ENCODE data around the gene AAR2.
A peak's percentile ranks its signal among the peaks of the same experiment; 100 is the strongest.

Gene AAR2, protein sequence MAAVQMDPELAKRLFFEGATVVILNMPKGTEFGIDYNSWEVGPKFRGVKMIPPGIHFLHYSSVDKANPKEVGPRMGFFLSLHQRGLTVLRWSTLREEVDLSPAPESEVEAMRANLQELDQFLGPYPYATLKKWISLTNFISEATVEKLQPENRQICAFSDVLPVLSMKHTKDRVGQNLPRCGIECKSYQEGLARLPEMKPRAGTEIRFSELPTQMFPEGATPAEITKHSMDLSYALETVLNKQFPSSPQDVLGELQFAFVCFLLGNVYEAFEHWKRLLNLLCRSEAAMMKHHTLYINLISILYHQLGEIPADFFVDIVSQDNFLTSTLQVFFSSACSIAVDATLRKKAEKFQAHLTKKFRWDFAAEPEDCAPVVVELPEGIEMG

DNA sequence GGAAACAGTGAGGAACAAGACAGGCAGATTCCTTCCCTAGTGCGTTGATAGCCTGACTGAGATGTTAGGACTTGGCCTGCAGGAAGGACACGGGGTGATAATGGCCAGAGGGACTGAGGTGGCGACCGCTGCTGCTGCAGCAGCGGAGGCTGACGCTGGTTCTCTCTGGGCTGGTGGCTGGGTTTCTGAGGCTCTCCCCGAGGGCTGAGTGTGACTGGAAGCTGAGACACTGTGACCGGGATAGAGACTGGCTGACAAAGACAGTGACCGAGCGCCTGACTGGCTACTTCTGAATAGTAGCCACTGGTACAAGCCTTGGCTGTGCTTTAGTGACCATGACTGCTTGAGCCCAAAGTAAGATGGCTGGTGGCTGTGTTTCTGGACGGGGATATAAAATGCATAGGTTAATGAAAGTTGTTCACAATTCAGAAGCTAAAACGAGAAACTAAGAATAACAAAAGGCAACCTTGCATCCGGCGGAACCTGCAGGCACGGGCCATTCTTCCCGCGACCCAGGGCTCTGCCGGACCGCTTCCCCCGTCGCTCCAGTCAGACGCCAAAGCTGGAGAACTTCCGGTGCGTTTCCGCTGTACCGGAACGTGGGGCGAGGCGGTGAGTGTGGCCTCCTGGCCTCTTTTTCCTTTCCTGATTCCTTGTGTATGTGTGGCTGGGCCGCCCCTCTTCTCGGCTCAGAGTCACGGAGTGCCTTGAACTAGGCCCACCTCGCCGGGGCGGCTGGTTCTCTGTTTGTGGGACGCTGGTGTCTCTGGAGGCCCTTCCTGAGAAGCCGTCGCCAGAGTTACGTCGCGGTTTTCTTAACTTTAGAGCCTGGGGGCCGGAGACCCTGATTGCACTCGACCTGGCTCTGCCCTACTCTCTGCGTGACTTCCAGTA lies at the start of gene AAR2:
Gene AAR2, plus strand, starts transcription at position 587 of the 894 bp plus-strand sequence. CDS start 3,391 bp downstream, outside the sequence.
- TF ChIP-seq, protein P1, sequence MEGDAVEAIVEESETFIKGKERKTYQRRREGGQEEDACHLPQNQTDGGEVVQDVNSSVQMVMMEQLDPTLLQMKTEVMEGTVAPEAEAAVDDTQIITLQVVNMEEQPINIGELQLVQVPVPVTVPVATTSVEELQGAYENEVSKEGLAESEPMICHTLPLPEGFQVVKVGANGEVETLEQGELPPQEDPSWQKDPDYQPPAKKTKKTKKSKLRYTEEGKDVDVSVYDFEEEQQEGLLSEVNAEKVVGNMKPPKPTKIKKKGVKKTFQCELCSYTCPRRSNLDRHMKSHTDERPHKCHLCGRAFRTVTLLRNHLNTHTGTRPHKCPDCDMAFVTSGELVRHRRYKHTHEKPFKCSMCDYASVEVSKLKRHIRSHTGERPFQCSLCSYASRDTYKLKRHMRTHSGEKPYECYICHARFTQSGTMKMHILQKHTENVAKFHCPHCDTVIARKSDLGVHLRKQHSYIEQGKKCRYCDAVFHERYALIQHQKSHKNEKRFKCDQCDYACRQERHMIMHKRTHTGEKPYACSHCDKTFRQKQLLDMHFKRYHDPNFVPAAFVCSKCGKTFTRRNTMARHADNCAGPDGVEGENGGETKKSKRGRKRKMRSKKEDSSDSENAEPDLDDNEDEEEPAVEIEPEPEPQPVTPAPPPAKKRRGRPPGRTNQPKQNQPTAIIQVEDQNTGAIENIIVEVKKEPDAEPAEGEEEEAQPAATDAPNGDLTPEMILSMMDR (IDR thresholded peaks at IDR 0.05; ENCODE audit: unreplicated experiment in 3 of 3) = no peak
- Mint-ChIP-seq H3K36me3 (ENCODE audit: low read depth) (peaks cover 13% of the 10 kb centered on the region), H3K4me1 (peaks cover 37% of the 10 kb centered on the region), H3K9me3 (no peaks in the 10 kb centered on the region), H3K27me3 (ENCODE audit: low read depth) (peaks cover 4% of the 10 kb centered on the region), H3K27ac (peak within 1 kb of the TSS; percentile 96 to 98 (median 97)), H3K4me3 (peak within 1 kb of the TSS; percentile 97 to 98 (median 98))

DNA sequence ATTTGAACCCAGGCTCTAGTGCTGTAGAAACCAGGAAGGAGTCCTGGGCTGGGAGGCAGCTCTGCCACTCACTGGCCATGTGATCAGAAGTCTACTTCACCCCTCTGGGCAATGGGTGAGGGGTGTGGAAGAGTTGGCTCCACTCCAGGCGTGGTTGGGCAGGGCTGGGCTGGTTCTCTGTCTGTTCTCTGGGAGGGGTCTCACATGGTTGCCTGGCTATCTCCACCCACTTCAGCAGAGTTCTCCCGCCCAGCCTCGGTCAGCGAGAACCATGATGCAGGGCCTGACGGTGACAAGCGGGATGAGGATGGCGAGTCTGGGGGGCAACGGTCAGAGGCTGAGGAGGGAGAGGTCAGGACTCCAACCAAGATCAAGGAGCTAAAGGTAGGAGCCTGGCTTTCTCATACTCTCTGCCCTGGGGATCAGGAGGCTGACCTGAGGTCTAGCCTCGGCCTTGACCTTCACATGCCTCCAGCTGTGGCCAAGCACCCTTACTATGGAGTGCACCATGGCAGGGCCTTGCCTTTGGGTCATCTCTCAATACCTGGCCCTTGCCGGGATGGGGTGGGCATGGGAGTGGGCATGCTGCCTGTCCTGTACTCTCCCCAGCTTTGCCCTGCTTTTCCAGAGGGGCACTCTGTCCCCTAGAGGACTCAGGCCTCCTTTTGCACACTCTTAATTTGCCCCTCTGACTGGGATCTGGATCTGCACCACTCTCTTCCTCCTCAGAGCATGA lies 42.1 kb upstream of the AAR2 start:
- Mint-ChIP-seq H3K36me3 (ENCODE audit: low read depth) (peaks cover 38% of the 10 kb centered on the region), H3K4me1 (no peaks in the 10 kb centered on the region), H3K9me3 (no peaks in the 10 kb centered on the region), H3K4me3 (no peak overlapping the region), H3K27me3 (ENCODE audit: low read depth) (no peaks in the 10 kb centered on the region), H3K27ac (no peak overlapping the region)
- TF ChIP-seq, protein P1 (IDR thresholded peaks at IDR 0.05; ENCODE audit: unreplicated experiment in 3 of 3) = no peak

DNA sequence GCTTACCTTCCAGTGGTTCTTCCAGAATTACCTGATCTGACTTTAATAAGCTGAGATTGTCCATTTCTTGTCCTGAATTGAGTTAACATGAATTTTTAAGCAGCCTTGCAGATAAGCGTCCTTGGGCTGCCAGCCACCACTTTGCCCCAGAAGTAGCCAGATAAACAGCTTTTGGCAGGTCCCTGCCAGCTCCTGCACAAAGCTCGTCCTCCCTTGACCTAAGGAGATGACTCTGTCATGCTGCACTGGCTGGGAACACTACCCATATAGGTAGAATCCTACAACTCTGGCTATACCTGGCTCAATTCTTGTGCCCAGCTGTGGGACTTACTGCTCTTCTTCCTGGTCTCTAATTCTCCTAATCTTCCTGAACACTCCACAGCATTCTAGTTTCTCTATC lies 39.6 kb upstream of the AAR2 start:
- Mint-ChIP-seq H3K9me3 (no peaks in the 10 kb centered on the region), H3K36me3 (ENCODE audit: low read depth) (peaks cover 23% of the 10 kb centered on the region), H3K27me3 (ENCODE audit: low read depth) (no peaks in the 10 kb centered on the region), H3K4me3 (no peak overlapping the region), H3K4me1 (no peaks in the 10 kb centered on the region), H3K27ac (no peak overlapping the region)
- TF ChIP-seq, protein P1 (IDR thresholded peaks at IDR 0.05; ENCODE audit: unreplicated experiment in 3 of 3) = no peak

DNA sequence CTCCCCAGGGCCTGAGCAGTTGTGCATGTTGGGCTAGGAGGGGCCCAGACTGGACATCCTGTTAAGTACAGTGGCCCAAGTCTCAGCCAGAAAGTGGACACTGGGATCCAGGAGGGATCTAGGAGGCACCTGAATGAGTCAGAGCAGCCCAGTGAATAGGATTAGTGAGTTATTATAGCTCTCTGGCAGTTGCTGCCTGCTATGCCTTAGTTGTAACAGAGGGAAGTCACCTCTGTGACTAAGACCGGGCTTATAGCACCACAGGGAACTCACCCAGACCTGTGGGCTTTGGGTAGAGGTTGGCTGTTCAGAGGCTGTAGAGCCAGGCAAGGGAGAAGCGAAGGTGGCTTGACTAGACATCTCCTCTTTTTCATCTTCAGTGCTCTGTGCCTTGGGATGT lies 39.0 kb upstream of the AAR2 start:
- Mint-ChIP-seq H3K36me3 (ENCODE audit: low read depth) (peaks cover 26% of the 10 kb centered on the region), H3K4me1 (no peaks in the 10 kb centered on the region), H3K9me3 (no peaks in the 10 kb centered on the region), H3K27me3 (ENCODE audit: low read depth) (no peaks in the 10 kb centered on the region), H3K27ac (no peak overlapping the region), H3K4me3 (no peak overlapping the region)
- TF ChIP-seq, protein P1 (IDR thresholded peaks at IDR 0.05; ENCODE audit: unreplicated experiment in 3 of 3) = no peak

DNA sequence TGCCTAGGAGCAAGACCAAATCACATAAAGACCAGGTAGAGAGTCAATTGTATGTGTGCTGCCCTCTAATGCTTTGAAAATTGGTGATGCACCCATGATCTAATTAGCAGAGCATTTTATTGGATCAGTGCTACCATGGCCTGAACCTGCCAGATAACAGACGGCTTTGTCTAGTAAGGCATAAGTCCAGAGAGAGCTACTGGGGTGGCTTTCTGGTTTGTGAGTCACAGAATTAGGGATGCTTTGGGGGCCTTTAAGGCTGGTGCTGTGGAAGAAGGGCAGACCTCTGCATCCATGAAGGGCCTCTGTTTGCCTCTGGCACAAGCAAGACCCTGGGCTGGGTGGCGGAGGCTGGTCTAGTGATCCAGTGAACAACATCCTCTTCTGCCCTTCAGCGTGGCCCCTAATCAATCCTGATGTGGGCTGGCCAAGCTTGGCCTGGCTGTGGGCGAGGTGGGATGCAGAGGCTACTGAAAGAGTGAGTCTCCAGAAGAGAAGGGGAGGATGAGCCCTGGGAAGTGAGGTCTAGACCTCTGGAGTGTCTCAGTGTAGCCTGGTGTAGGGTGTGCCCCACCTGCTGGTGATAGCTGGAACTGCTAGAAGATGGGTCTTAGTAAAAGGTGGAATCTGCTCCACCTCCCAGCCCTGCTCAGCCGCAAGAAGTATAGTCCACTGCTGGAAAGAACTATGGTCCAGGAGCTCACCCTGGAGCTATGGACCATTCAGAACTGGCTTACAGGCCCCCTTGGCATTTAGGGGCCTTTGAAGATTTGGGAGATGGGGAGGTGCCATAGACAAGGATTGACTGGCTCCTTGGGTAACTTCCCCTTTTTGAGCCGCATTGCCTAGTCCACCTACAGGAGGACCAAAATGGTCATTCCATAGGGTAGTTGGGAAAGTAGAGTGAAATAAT lies 36.7 kb upstream of the AAR2 start:
- Mint-ChIP-seq H3K4me3 (no peak overlapping the region), H3K36me3 (ENCODE audit: low read depth) (peaks cover 18% of the 10 kb centered on the region), H3K4me1 (no peaks in the 10 kb centered on the region), H3K9me3 (no peaks in the 10 kb centered on the region), H3K27me3 (ENCODE audit: low read depth) (no peaks in the 10 kb centered on the region), H3K27ac (no peak overlapping the region)
- TF ChIP-seq, protein P1 (IDR thresholded peaks at IDR 0.05; ENCODE audit: unreplicated experiment in 3 of 3) = peak; percentile 85 to 90 (median 88)
